LNCAP (cell line): Measurements from ENCODE around the gene MKLN1.

Experiments
- TF ChIP-seq, protein P1 (sequence below): fragments of 450-650 bp; IDR thresholded peaks from 2 replicates; pipeline ENCODE4 v1.5.1; 2017; ENCODE audit warnings: mild to moderate bottlenecking

The MKLN1 gene

DNA sequence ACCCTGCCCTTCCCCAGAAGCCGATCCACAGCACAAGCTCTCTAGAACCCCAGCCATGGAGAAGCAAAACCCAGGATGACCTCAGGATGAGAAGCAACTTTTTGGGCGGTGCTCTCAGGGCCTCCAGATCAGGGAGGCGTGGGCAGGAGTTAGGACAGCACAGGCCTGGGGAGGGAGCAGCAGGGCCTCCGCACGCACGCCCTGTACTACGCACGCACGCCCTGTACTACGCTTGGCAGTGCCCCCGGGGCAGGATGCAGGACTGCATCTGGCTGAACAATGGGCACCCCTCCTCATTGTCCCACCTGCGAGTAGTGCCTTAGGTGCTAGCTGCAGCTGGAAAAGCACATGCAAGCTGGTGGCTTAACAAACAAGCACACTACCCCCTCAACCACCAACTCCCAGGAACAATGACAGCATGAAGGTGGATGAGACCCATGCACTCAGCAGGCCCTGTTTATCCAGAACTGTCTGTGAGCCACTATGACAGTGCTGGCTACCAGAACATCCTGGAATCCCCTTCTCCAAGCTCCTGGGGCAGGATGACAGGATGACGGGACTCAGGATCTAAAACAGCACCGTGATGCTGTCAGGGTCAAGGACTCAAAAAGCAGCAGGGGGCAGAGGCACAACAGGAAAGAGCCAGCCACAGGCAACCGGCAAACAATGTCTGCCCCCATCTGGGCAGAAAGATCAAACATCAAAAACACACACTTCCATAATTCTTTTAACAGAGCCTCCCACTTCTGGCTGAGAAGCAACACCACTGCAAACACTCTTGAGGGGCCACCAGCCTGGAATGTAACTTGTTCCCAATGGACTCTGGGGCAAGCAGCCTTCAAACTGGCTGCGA, 217.0 kb downstream of the MKLN1 start:
- TF ChIP-seq, protein P1, sequence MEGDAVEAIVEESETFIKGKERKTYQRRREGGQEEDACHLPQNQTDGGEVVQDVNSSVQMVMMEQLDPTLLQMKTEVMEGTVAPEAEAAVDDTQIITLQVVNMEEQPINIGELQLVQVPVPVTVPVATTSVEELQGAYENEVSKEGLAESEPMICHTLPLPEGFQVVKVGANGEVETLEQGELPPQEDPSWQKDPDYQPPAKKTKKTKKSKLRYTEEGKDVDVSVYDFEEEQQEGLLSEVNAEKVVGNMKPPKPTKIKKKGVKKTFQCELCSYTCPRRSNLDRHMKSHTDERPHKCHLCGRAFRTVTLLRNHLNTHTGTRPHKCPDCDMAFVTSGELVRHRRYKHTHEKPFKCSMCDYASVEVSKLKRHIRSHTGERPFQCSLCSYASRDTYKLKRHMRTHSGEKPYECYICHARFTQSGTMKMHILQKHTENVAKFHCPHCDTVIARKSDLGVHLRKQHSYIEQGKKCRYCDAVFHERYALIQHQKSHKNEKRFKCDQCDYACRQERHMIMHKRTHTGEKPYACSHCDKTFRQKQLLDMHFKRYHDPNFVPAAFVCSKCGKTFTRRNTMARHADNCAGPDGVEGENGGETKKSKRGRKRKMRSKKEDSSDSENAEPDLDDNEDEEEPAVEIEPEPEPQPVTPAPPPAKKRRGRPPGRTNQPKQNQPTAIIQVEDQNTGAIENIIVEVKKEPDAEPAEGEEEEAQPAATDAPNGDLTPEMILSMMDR, result no peak

DNA sequence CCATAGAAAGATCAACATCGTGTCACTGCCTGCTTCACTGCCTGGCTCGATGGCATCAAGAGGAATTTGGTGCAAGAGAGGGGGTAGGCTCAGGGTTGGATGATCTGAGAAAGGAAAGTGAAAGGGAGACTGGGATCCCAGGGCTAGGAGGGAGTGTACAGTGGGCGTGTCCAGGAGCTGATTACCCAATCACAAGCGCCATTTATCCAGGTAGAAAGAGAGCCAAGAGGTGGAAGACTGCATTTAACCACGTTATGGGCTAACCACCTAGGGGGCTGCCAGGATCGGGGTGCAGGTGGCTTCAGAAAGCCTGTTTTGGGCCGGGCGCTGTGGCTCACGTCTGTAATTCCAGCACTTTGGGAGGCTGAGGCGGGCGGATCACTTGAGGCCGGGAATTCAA, 218.4 kb downstream of the MKLN1 start:
- TF ChIP-seq, protein P1, result no peak
